Small intestine (tissue), 16 donors: ENCODE results near the gene TRIM32. TPM values are rescaled to one million over a fixed set of nuclear protein-coding genes. Genes with fewer than 3 reads are reported as not detected.

Experiments used
- DNase-seq, 2 donors: peaks; one replicate each; pipeline versions ENCODE4 v3.0.0 to v3.0.0-alpha.2; 2013
- FAIRE-seq: peaks from 2 replicates; lab custom pipeline; 2012; peaks lifted over from hg19 to GRCh38; lab: Jason Lieb, UNC
- H3K27ac ChIP-seq, 3 donors: one replicate each; pipeline ENCODE4 v1.5.1; 2013; ENCODE audit warnings: low read length in 2 of 3, mild to moderate bottlenecking in 2 of 3, control low read depth in 1 of 3, inconsistent platforms in 1 of 3, low read depth in 1 of 3, moderate library complexity in 1 of 3
- H3K27me3 ChIP-seq, 3 donors: one replicate each; pipeline ENCODE4 v1.6.1; 2013; ENCODE audit warnings: low read length in 3 of 3, inconsistent platforms in 1 of 3; ENCODE audit not compliant: control insufficient read depth in 3 of 3, insufficient read depth in 3 of 3
- H3K36me3 ChIP-seq, 3 donors: one replicate each; pipeline ENCODE4 v1.6.1; 2013; ENCODE audit warnings: low read length in 3 of 3, inconsistent platforms in 1 of 3, low read depth in 1 of 3, mild to moderate bottlenecking in 1 of 3, moderate library complexity in 1 of 3; ENCODE audit not compliant: control insufficient read depth in 3 of 3, insufficient read depth in 2 of 3
- H3K4me1 ChIP-seq, 3 donors: one replicate each; pipeline ENCODE4 v1.6.1; 2013; ENCODE audit warnings: low read length in 2 of 3, inconsistent platforms in 1 of 3, low read depth in 1 of 3, mild to moderate bottlenecking in 1 of 3, moderate library complexity in 1 of 3; ENCODE audit not compliant: control insufficient read depth in 3 of 3, insufficient read depth in 2 of 3
- H3K4me3 ChIP-seq, 3 donors: one replicate each; pipeline ENCODE4 v1.5.1; 2013; ENCODE audit warnings: low read length in 3 of 3, control low read depth in 1 of 3, inconsistent platforms in 1 of 3, low read depth in 1 of 3, mild to moderate bottlenecking in 1 of 3, moderate library complexity in 1 of 3
- H3K9me3 ChIP-seq, 2 donors: one replicate each; pipeline ENCODE4 v1.6.1; 2013; ENCODE audit warnings: low read depth in 1 of 2, low read length in 1 of 2; ENCODE audit not compliant: control insufficient read depth in 2 of 2, insufficient read depth in 1 of 2
- WGBS, 3 donors: extraction: QIAGEN DNeasy Blood & Tissue Kit; methylation state at CpG; one replicate each; pipeline ENCODE4 v1.1.7; 2013; 5-methylcytosine and 5-hydroxymethylcytosine counted together
- long read RNA-seq, 10 donors: transcript quantifications; one replicate each; lab custom pipeline, GENCODE V29; 2026
- polyA plus RNA-seq, 4 donors: library from polyadenylated mRNA; stranded (reverse) in 3 of 4; unstranded in 1 of 4; fragments of 200-250 nt in 3 of 4; fragments of 120-200 nt in 1 of 4; gene quantifications; one replicate each; pipeline versions ENCODE4 v1.2.1 to v1.2.3, GENCODE V29; 2013
- donor health status: healthy with polysubstance abuse.
- donor health status: control.
- donor health status: control.
- donor health status: Bipolar disorder and iron deficiency.
- donor health status: healthy.

The TRIM32 gene, protein sequence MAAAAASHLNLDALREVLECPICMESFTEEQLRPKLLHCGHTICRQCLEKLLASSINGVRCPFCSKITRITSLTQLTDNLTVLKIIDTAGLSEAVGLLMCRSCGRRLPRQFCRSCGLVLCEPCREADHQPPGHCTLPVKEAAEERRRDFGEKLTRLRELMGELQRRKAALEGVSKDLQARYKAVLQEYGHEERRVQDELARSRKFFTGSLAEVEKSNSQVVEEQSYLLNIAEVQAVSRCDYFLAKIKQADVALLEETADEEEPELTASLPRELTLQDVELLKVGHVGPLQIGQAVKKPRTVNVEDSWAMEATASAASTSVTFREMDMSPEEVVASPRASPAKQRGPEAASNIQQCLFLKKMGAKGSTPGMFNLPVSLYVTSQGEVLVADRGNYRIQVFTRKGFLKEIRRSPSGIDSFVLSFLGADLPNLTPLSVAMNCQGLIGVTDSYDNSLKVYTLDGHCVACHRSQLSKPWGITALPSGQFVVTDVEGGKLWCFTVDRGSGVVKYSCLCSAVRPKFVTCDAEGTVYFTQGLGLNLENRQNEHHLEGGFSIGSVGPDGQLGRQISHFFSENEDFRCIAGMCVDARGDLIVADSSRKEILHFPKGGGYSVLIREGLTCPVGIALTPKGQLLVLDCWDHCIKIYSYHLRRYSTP
- 10 to 100 TPM in 1 of 4 donors, 1 to 10 TPM in 3; 3.8 to 44.8 (median 7.0) TPM for polyA plus RNA-seq
- long read RNA-seq, donor 1, transcript TRIM32-203 (2 exons, 3,717 nt), result minor isoform, 9 of 23 reads
- long read RNA-seq, donor 1, transcript TRIM32-201 (2 exons, 3,688 nt), result major isoform, 14 of 23 reads
- long read RNA-seq, donor 1, partial matches to known transcripts, result 0 of 23 reads
- long read RNA-seq, donor 1, other reads (novel, unspliced or antisense), result 0 of 23 reads
- long read RNA-seq, donor 2, partial matches to known transcripts, result 0 of 2 reads
- long read RNA-seq, donor 2, other reads (novel, unspliced or antisense), result 0 of 2 reads
- long read RNA-seq, donor 3, partial matches to known transcripts, result 0 of 5 reads
- long read RNA-seq, donor 3, other reads (novel, unspliced or antisense), result 0 of 5 reads
- long read RNA-seq, donor 4, result 0 reads
- long read RNA-seq, donor 5, partial matches to known transcripts, result 0 of 2 reads
- long read RNA-seq, donor 5, other reads (novel, unspliced or antisense), result 0 of 2 reads
- long read RNA-seq, donor 6, transcript TRIM32-203 (2 exons, 3,717 nt), result major isoform, 6 of 11 reads
- long read RNA-seq, donor 6, transcript TRIM32-201 (2 exons, 3,688 nt), result minor isoform, 5 of 11 reads
- long read RNA-seq, donor 6, partial matches to known transcripts, result 0 of 11 reads
- long read RNA-seq, donor 6, other reads (novel, unspliced or antisense), result 0 of 11 reads
- long read RNA-seq, donor 7, result 0 reads
- long read RNA-seq, donor 8, partial matches to known transcripts, result 0 of 2 reads
- long read RNA-seq, donor 8, other reads (novel, unspliced or antisense), result 0 of 2 reads
- long read RNA-seq, donor 9, partial matches to known transcripts, result 0 of 1 reads
- long read RNA-seq, donor 9, other reads (novel, unspliced or antisense), result 0 of 1 reads
- long read RNA-seq, donor 10, transcript TRIM32-203 (2 exons, 3,717 nt), result major isoform, 6 of 11 reads
- long read RNA-seq, donor 10, transcript TRIM32-201 (2 exons, 3,688 nt), result minor isoform, 5 of 11 reads
- long read RNA-seq, donor 10, partial matches to known transcripts, result 0 of 11 reads
- long read RNA-seq, donor 10, other reads (novel, unspliced or antisense), result 0 of 11 reads

- FAIRE-seq, result no peak
- H3K27ac ChIP-seq, result peak within 1 kb of the TSS in 2 of 3 donors; percentile 63 to 78
- peak within 1 kb of the TSS; percentile 74 to 84 (median 81) for H3K4me3 ChIP-seq
- H3K27me3 ChIP-seq, result no peaks in the 10 kb centered on the region
- 0 to 1% (median 0%) methylated on average over 47 to 54 of the region's 54 CpGs for WGBS, 3 donors
- H3K4me1 ChIP-seq, result peaks cover 8 to 38% (median 23%) of the 10 kb centered on the region in 3 donors
- DNase-seq, result peak; percentile 92 to 95
- no peaks in the 10 kb centered on the region for H3K36me3 ChIP-seq
- H3K9me3 ChIP-seq, result no peaks in the 10 kb centered on the region
These were observed at the start of gene TRIM32 for GRCh38 chr9:116687074-116687753. TSS of gene TRIM32 (plus strand) at chr9:116687305. CDS start at chr9:116697743, 10,438 bp downstream.

DNA sequence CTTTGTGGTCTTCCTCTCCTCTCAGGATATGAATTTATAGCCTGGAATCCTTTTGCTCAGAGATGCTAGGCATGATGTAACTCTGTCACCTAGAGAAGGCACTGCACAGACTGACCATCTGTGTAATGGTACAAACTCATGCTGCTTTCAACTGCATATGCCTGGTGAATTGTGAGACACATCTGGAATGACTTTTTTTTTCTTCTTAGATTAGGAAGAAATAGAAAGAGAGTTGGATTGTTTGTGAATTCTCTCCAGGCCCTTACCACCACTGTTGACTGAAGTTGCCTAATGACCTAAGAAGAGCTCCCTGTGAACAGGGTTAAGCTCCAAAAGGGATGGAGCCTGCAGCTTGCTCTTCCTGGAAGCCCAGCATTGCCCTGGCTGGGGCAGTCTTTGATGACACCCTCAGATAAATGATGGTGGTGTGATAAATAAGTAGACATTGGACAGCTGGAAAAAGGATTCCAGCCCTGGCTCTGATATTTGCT is 47.8 kb upstream of the TRIM32 start:
- Histone ChIP-seq H3K27ac (no peak overlapping the region), H3K27me3 (no peaks in the 10 kb centered on the region), H3K4me3 (no peak overlapping the region), H3K36me3 (no peaks in the 10 kb centered on the region), H3K9me3 (no peaks in the 10 kb centered on the region), H3K4me1 (no peaks in the 10 kb centered on the region)
- DNase-seq, result no peak
- FAIRE-seq, result no peak

DNA sequence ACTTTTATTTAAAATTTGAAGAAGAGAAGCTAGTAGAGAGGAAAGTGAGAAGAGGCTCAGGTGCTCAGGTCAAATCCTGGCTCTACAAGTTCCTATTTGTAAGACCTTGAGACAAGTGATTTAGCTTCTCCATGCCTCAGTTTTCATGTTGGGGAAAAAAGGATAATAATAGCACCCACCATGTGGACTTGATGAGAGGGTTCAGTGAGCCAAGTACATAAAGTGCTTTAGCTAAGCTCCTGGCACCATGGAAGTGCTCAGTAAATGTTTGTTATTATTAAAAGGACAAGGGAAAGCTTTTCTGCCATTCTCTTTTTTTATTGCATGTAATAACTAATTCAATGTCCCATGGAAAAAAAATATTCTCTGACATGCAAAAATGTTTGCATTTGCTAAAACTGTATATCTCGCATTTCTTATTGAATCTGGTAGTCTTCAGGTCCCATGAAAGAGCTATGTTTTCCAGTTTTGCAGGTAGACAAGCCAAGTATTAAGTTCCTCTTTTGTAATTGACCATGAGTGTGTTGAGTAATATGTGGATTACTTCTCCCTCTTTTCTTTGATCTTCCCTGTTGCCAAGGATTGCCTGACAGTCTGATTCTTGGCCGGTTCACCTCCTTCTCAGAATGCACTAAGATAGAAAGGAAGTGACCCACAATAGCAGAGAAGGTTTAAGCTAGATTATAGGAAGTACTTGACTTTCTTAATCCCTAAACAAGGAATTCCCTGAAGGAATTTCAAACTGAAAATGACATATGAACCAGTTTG is 45.6 kb upstream of the TRIM32 start:
- H3K4me1 ChIP-seq, result no peaks in the 10 kb centered on the region
- no peak overlapping the region for H3K27ac ChIP-seq
- H3K27me3 ChIP-seq, result no peaks in the 10 kb centered on the region
- no peak overlapping the region for H3K4me3 ChIP-seq
- FAIRE-seq, result no peak
- no peaks in the 10 kb centered on the region for H3K36me3 ChIP-seq
- no peaks in the 10 kb centered on the region for H3K9me3 ChIP-seq
- WGBS, 3 donors, result 67 to 73% (median 72%) methylated on average over 2 of the region's 2 CpGs
- no peak for DNase-seq

DNA sequence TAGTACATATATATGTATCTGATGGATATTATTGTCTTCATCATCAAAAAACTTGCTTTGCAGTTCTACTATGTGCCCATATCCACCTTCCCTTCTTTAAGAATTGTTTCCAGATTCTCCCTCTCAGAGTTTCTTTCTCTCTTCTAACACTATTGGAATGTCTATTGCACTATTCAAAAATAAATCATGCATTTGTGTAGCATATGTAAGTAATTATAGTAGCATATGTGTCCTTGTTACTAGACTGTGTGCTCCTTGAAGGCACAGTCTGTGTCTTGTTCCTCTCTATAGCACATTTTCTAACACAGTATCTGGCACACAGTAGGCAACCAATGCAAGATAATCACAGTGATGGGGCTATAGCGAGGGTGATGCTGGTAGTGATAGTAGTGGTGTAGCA is 43.4 kb upstream of the TRIM32 start:
- no peak for DNase-seq

DNA sequence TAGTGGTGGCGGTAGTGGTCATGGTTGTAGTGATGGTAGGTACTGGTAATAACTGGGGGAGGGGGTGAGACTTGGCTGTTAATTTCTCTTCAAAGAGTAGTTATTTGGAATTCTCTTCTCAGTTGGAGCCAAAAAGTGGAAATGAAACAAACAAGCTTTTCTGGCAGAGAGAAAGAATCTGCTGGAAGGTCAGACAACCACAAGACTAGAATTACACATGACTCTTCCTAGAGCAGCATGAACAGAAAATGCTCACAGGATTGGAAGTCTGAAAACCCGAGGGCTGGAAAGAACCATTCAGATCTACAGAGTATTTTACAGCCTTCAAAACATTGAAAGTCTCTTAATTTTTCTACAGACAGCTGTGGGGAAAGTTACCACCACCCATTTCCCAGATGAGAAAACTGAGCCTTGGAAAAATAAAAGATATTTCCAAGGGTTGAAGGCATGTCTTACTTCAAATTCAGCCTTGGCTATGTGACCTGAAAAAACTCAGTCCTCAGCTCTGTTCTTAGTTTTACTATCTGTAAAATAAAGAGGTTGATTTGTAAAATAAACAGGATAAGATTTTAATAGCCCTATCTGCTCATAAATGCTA is 42.9 kb upstream of the TRIM32 start:
- H3K27me3 ChIP-seq, result no peaks in the 10 kb centered on the region
- no peak overlapping the region for H3K27ac ChIP-seq
- no peak for DNase-seq
- no peaks in the 10 kb centered on the region for H3K36me3 ChIP-seq
- no peaks in the 10 kb centered on the region for H3K9me3 ChIP-seq
- H3K4me3 ChIP-seq, result no peak overlapping the region
- WGBS, 3 donors, result 74 to 88% (median 83%) methylated on average over 2 of the region's 2 CpGs
- no peaks in the 10 kb centered on the region for H3K4me1 ChIP-seq
- FAIRE-seq, result no peak

More for the DNA sequence above, 43.4 kb upstream of the TRIM32 start:
- Histone ChIP-seq H3K27ac (no peak overlapping the region), H3K36me3 (no peaks in the 10 kb centered on the region), H3K4me1 (no peaks in the 10 kb centered on the region), H3K9me3 (no peaks in the 10 kb centered on the region), H3K27me3 (no peaks in the 10 kb centered on the region), H3K4me3 (no peak overlapping the region)
- FAIRE-seq, result no peak
- 94 to 100% (median 97%) methylated on average over 1 of the region's 1 CpG for WGBS, 3 donors

- H3K4me3 ChIP-seq, result no peak overlapping the region
- no peaks in the 10 kb centered on the region for H3K27me3 ChIP-seq
- no peak for FAIRE-seq
- H3K27ac ChIP-seq, result no peak overlapping the region
- peak; percentile 39 to 46 for DNase-seq
- H3K36me3 ChIP-seq, result peaks cover 0 to 2% (median 0%) of the 10 kb centered on the region in 3 donors
- WGBS, 3 donors, result 77 to 84% (median 79%) methylated on average over 5 of the region's 5 CpGs
- H3K4me1 ChIP-seq, result no peaks in the 10 kb centered on the region
- H3K9me3 ChIP-seq, result no peaks in the 10 kb centered on the region
These were observed 40.2 kb upstream of the TRIM32 start for GRCh38 chr9:116646661-116647514.
